Measurements from ENCODE around the gene USP37.

The USP37 gene

GRCh38 chr2:218513676-218514075, 54.5 kb downstream of the USP37 start:
- no peaks in the 10 kb centered on the region for H3K27me3 ChIP-seq (replicated peaks; ENCODE audit: control insufficient read depth, insufficient read depth, low read length)
- DNase-seq (ENCODE audit: extremely low read depth, insufficient read length) = no peak
- H3K36me3 ChIP-seq (ENCODE audit: control insufficient read depth, insufficient read depth, low read length) = no peaks in the 10 kb centered on the region
- TF ChIP-seq CTCF (IDR thresholded peaks at IDR 0.05; ENCODE audit: insufficient read depth, low read length, poor library complexity, severe bottlenecking) = no peak
- no peak overlapping the region for H3K4me3 ChIP-seq (replicated peaks; ENCODE audit: low read depth, low read length)

- Histone ChIP-seq H3K36me3 (ENCODE audit: control insufficient read depth, insufficient read depth, low read length) (no peaks in the 10 kb centered on the region), H3K27me3 (replicated peaks; ENCODE audit: control insufficient read depth, insufficient read depth, low read length) (no peaks in the 10 kb centered on the region), H3K4me3 (replicated peaks; ENCODE audit: low read depth, low read length) (no peak overlapping the region)
- no peak for TF ChIP-seq CTCF (IDR thresholded peaks at IDR 0.05; ENCODE audit: insufficient read depth, low read length, poor library complexity, severe bottlenecking)
- no peak for DNase-seq (ENCODE audit: extremely low read depth, insufficient read length)
Observed at GRCh38 chr2:218508299-218508698, 59.9 kb downstream of the USP37 start.

GRCh38 chr2:218505754-218506371, 62.3 kb downstream of the USP37 start:
- DNase-seq (ENCODE audit: extremely low read depth, insufficient read length) = no peak
- Histone ChIP-seq H3K4me3 (replicated peaks; ENCODE audit: low read depth, low read length) (no peak overlapping the region), H3K27me3 (replicated peaks; ENCODE audit: control insufficient read depth, insufficient read depth, low read length) (no peaks in the 10 kb centered on the region), H3K36me3 (ENCODE audit: control insufficient read depth, insufficient read depth, low read length) (no peaks in the 10 kb centered on the region; the same call in 1 of the 2 replicates)
- TF ChIP-seq CTCF (IDR thresholded peaks at IDR 0.05; ENCODE audit: insufficient read depth, low read length, poor library complexity, severe bottlenecking) = no peak

- no peaks in the 10 kb centered on the region for H3K27me3 ChIP-seq (replicated peaks; ENCODE audit: control insufficient read depth, insufficient read depth, low read length)
- H3K36me3 ChIP-seq (ENCODE audit: control insufficient read depth, insufficient read depth, low read length) = no peaks in the 10 kb centered on the region; the same call in 1 of the 2 replicates
- DNase-seq (ENCODE audit: extremely low read depth, insufficient read length) = no peak
- no peak for TF ChIP-seq CTCF (IDR thresholded peaks at IDR 0.05; ENCODE audit: insufficient read depth, low read length, poor library complexity, severe bottlenecking)
- no peak overlapping the region for H3K4me3 ChIP-seq (replicated peaks; ENCODE audit: low read depth, low read length)
Observed at GRCh38 chr2:218501665-218502064, 66.5 kb downstream of the USP37 start.

GRCh38 chr2:218500501-218501060, 67.6 kb downstream of the USP37 start:
- H3K4me3 ChIP-seq (replicated peaks; ENCODE audit: low read depth, low read length) = no peak overlapping the region
- no peaks in the 10 kb centered on the region; the same call in 1 of the 2 replicates for H3K36me3 ChIP-seq (ENCODE audit: control insufficient read depth, insufficient read depth, low read length)
- DNase-seq (ENCODE audit: extremely low read depth, insufficient read length) = no peak
- H3K27me3 ChIP-seq (replicated peaks; ENCODE audit: control insufficient read depth, insufficient read depth, low read length) = no peaks in the 10 kb centered on the region
- TF ChIP-seq CTCF (IDR thresholded peaks at IDR 0.05; ENCODE audit: insufficient read depth, low read length, poor library complexity, severe bottlenecking) = no peak
